Measurements from ENCODE around the gene KCNMA1.

DNA sequence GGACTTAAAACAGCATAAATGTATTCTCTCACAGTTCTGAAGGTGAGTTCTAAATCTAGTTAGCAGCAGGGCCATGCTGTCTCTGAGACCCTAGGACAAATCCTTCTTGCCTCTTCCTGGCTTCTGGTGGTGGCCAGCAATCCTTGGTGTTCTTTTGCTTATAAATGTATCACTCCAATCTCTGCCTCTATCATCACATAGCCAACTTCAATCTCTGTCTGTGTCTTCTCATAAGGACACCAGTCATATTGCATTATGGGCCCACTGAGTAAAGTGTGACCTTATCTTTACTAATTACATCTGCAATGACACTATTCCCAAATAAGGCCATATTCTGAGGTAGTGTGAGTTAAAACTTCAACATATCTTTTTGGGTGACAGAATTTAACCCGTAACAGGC lies 778.9 kb downstream of the KCNMA1 start:
- no peak for TF ChIP-seq POLR2A (IDR thresholded peaks at IDR 0.05)
- TF ChIP-seq, protein P1, sequence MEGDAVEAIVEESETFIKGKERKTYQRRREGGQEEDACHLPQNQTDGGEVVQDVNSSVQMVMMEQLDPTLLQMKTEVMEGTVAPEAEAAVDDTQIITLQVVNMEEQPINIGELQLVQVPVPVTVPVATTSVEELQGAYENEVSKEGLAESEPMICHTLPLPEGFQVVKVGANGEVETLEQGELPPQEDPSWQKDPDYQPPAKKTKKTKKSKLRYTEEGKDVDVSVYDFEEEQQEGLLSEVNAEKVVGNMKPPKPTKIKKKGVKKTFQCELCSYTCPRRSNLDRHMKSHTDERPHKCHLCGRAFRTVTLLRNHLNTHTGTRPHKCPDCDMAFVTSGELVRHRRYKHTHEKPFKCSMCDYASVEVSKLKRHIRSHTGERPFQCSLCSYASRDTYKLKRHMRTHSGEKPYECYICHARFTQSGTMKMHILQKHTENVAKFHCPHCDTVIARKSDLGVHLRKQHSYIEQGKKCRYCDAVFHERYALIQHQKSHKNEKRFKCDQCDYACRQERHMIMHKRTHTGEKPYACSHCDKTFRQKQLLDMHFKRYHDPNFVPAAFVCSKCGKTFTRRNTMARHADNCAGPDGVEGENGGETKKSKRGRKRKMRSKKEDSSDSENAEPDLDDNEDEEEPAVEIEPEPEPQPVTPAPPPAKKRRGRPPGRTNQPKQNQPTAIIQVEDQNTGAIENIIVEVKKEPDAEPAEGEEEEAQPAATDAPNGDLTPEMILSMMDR (IDR thresholded peaks at IDR 0.05 in 8 of 11, conservative IDR thresholded peaks at IDR 0.05 in 3 of 11), result no peak
